ENCODE measurements around the gene CCNY.

Gene CCNY

GRCh38 chr10:35397953-35398352, 61.6 kb downstream of the CCNY start:
- TF ChIP-seq CTCF (IDR thresholded peaks at IDR 0.05), result no peak

GRCh38 chr10:35398355-35398754, 62.0 kb downstream of the CCNY start:
- TF ChIP-seq CTCF (IDR thresholded peaks at IDR 0.05), result no peak

GRCh38 chr10:35398908-35399307, 62.6 kb downstream of the CCNY start:
- TF ChIP-seq CTCF (IDR thresholded peaks at IDR 0.05), result no peak

GRCh38 chr10:35399414-35400009, 63.2 kb downstream of the CCNY start:
- TF ChIP-seq CTCF (IDR thresholded peaks at IDR 0.05), result no peak

GRCh38 chr10:35400595-35401268, 64.4 kb downstream of the CCNY start:
- TF ChIP-seq CTCF (IDR thresholded peaks at IDR 0.05), result no peak

GRCh38 chr10:35409094-35409582, 72.8 kb downstream of the CCNY start:
- no peak for TF ChIP-seq CTCF (IDR thresholded peaks at IDR 0.05)

- TF ChIP-seq CTCF (IDR thresholded peaks at IDR 0.05), result no peak
Observed at GRCh38 chr10:35409808-35410207, 73.5 kb downstream of the CCNY start.

Data from LNCAP (cell line).